Neural cell (in vitro differentiated cells): Measurements from ENCODE around the gene PERM1. TPM values are rescaled to one million over a fixed set of nuclear protein-coding genes. Genes with fewer than 3 reads are reported as not detected.

ENCODE experiments used
- H2AFZ ChIP-seq: fragments of 200-600, 300-800 bp; sonication (generic), shearing (Covaris generic); 2 replicates; pipeline ENCODE4 v1.6.0; 2014; ENCODE audit warnings: low read depth, mild to moderate bottlenecking, antibody characterized with exemption, low read length, moderate library complexity
- H3F3A ChIP-seq: fragments of 200-600 bp; shearing (Covaris generic); 2 replicates; pipeline ENCODE4 v1.6.1; 2016; ENCODE audit warnings: mild to moderate bottlenecking, moderate library complexity, mixed read lengths, antibody characterized with exemption, low read length; ENCODE audit not compliant: insufficient read depth, poor library complexity, severe bottlenecking
- H3K27ac ChIP-seq: fragments of 200-600, 300-800 bp; sonication (generic), shearing (Covaris generic); 2 replicates; pipeline ENCODE4 v1.5.1; 2014; ENCODE audit warnings: mild to moderate bottlenecking, low read length, moderate library complexity
- H3K27me3 ChIP-seq: fragments of 300-800, 200-600 bp; sonication (generic), shearing (Covaris generic); 2 replicates; pipeline ENCODE4 v1.6.0; 2014; ENCODE audit warnings: mild to moderate bottlenecking, low read depth, low read length, moderate library complexity; ENCODE audit not compliant: insufficient read depth
- H3K36me3 ChIP-seq: fragments of 300-800, 200-600 bp; sonication (generic), shearing (Covaris generic); 2 replicates; pipeline ENCODE4 v1.5.1; 2014; ENCODE audit warnings: mild to moderate bottlenecking, antibody characterized with exemption, low read length, moderate library complexity; ENCODE audit not compliant: insufficient read depth
- H3K4me2 ChIP-seq: fragments of 300-800, 200-600 bp; sonication (generic), shearing (Covaris generic); 2 replicates; pipeline ENCODE4 v1.6.0; 2014; ENCODE audit warnings: mild to moderate bottlenecking, low read length
- H3K4me3 ChIP-seq: fragments of 300-800, 200-600 bp; sonication (generic), shearing (Covaris generic); 2 replicates; pipeline ENCODE4 v1.5.1; 2014; ENCODE audit warnings: mild to moderate bottlenecking, low read length, moderate library complexity
- H3K79me2 ChIP-seq: fragments of 200-600 bp; shearing (Covaris generic); replicated peaks from 2 replicates; pipeline ENCODE4 v1.6.0; 2014; ENCODE audit warnings: mild to moderate bottlenecking, low read length, moderate library complexity; ENCODE audit not compliant: insufficient read depth
- H3K9ac ChIP-seq: fragments of 300-800, 200-600 bp; sonication (generic), shearing (Covaris generic); 2 replicates; pipeline ENCODE4 v1.6.1; 2016; ENCODE audit warnings: mild to moderate bottlenecking, low read length, mixed read lengths
- H3K9me2 ChIP-seq: fragments of 200-600 bp; shearing (Covaris generic); 2 replicates; pipeline ENCODE4 v1.6.1; 2016; ENCODE audit warnings: mild to moderate bottlenecking, low read length, mixed read lengths; ENCODE audit not compliant: insufficient read depth
- H3K9me3 ChIP-seq: fragments of 200-600, 300-800 bp; sonication (generic), shearing (Covaris generic); 2 replicates; pipeline ENCODE4 v1.6.1; 2016; ENCODE audit warnings: mild to moderate bottlenecking, mixed run types, low read length, moderate library complexity, mixed read lengths
- H4K20me1 ChIP-seq: fragments of 200-600 bp; shearing (Covaris generic); 2 replicates; pipeline ENCODE4 v1.6.1; 2016; ENCODE audit warnings: mild to moderate bottlenecking, mixed run types; ENCODE audit not compliant: insufficient read depth
- CTCF ChIP-seq: fragments of 450-650 bp; IDR thresholded peaks from 2 replicates; pipeline ENCODE4 v1.5.1; 2014; ENCODE audit warnings: antibody characterized with exemption, mild to moderate bottlenecking, moderate library complexity; ENCODE audit not compliant: poor library complexity, severe bottlenecking
- EP300 ChIP-seq: fragments of 450-650 bp; conservative IDR thresholded peaks from 2 replicates; pipeline ENCODE4 v1.6.1; 2014; ENCODE audit warnings: antibody characterized with exemption, mild to moderate bottlenecking, moderate library complexity; ENCODE audit not compliant: poor library complexity, severe bottlenecking
- EZH2 ChIP-seq: fragments of 200-600, 300-800 bp; shearing (Covaris generic), sonication (generic); IDR thresholded peaks from 2 replicates; pipeline ENCODE4 v1.6.1; 2014; ENCODE audit warnings: antibody characterized with exemption, low read length, borderline replicate concordance, mild to moderate bottlenecking; ENCODE audit not compliant: insufficient read depth, poor library complexity, severe bottlenecking
- MXI1 ChIP-seq: fragments of 450-650 bp; conservative IDR thresholded peaks from 2 replicates; pipeline ENCODE4 v1.6.1; 2014; ENCODE audit warnings: antibody characterized with exemption, mild to moderate bottlenecking; ENCODE audit not compliant: poor library complexity, severe bottlenecking
- POLR2AphosphoS5 ChIP-seq: IDR thresholded peaks from 2 replicates; pipeline ENCODE4 v1.6.1; 2012
- RAD21 ChIP-seq: fragments of 450-650 bp; conservative IDR thresholded peaks from 2 replicates; pipeline ENCODE4 v1.6.1; 2014; ENCODE audit warnings: antibody characterized with exemption, mild to moderate bottlenecking, moderate library complexity
- SMC3 ChIP-seq: fragments of 450-650 bp; conservative IDR thresholded peaks from 2 replicates; pipeline ENCODE4 v1.6.1; 2014; ENCODE audit warnings: antibody characterized with exemption, mild to moderate bottlenecking, moderate library complexity; ENCODE audit not compliant: poor library complexity
- TAF1 ChIP-seq: IDR thresholded peaks from 2 replicates; pipeline ENCODE4 v1.6.1; 2012; ENCODE audit warnings: low read depth
- polyA plus RNA-seq: library from polyadenylated mRNA; depleted of rRNA; stranded (reverse); fragments of >200 nt; gene quantifications from 2 replicates; pipeline ENCODE4 v1.2.3, GENCODE V29; 2014
- TF ChIP-seq, protein P1 (sequence below): IDR thresholded peaks from 2 replicates; pipeline ENCODE4 v1.6.1; 2012; ENCODE audit warnings: borderline replicate concordance

The PERM1 gene
- polyA plus RNA-seq, 1 donor from 2014 or later: not detected

GRCh38 chr1:1025730-1026129 is 43.8 kb upstream of the PERM1 start (continued):
- TF ChIP-seq, protein P1, sequence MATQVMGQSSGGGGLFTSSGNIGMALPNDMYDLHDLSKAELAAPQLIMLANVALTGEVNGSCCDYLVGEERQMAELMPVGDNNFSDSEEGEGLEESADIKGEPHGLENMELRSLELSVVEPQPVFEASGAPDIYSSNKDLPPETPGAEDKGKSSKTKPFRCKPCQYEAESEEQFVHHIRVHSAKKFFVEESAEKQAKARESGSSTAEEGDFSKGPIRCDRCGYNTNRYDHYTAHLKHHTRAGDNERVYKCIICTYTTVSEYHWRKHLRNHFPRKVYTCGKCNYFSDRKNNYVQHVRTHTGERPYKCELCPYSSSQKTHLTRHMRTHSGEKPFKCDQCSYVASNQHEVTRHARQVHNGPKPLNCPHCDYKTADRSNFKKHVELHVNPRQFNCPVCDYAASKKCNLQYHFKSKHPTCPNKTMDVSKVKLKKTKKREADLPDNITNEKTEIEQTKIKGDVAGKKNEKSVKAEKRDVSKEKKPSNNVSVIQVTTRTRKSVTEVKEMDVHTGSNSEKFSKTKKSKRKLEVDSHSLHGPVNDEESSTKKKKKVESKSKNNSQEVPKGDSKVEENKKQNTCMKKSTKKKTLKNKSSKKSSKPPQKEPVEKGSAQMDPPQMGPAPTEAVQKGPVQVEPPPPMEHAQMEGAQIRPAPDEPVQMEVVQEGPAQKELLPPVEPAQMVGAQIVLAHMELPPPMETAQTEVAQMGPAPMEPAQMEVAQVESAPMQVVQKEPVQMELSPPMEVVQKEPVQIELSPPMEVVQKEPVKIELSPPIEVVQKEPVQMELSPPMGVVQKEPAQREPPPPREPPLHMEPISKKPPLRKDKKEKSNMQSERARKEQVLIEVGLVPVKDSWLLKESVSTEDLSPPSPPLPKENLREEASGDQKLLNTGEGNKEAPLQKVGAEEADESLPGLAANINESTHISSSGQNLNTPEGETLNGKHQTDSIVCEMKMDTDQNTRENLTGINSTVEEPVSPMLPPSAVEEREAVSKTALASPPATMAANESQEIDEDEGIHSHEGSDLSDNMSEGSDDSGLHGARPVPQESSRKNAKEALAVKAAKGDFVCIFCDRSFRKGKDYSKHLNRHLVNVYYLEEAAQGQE: no peak
- TF ChIP-seq MXI1: no peak
- TF ChIP-seq TAF1: no peak
- no peak for TF ChIP-seq EZH2

- H3F3A ChIP-seq: no peaks in the 10 kb centered on the region
- no peaks in the 10 kb centered on the region for H3K9me3 ChIP-seq
- no peaks in the 10 kb centered on the region for H3K27me3 ChIP-seq
- H3K9ac ChIP-seq: no peak overlapping the region
- no peak overlapping the region for H2AFZ ChIP-seq
- no peak overlapping the region for H3K4me3 ChIP-seq
- H3K36me3 ChIP-seq: no peaks in the 10 kb centered on the region
- no peak overlapping the region for H3K27ac ChIP-seq
- no peaks in the 10 kb centered on the region for H3K9me2 ChIP-seq
- H3K4me2 ChIP-seq: no peak overlapping the region
- no peaks in the 10 kb centered on the region for H4K20me1 ChIP-seq
- peaks cover 4% of the 10 kb centered on the region for H3K79me2 ChIP-seq
- no peak for TF ChIP-seq TAF1
- no peak for TF ChIP-seq RAD21
- no peak for TF ChIP-seq POLR2AphosphoS5
- TF ChIP-seq MXI1: no peak
- no peak for TF ChIP-seq CTCF
- TF ChIP-seq EZH2: no peak
- TF ChIP-seq SMC3: no peak
- no peak for TF ChIP-seq EP300
- TF ChIP-seq, protein P1: no peak
Observed at GRCh38 chr1:1024771-1025699, 43.1 kb upstream of the PERM1 start.
